ENCODE data around the gene MTMR10.

MTMR10 gene

DNA sequence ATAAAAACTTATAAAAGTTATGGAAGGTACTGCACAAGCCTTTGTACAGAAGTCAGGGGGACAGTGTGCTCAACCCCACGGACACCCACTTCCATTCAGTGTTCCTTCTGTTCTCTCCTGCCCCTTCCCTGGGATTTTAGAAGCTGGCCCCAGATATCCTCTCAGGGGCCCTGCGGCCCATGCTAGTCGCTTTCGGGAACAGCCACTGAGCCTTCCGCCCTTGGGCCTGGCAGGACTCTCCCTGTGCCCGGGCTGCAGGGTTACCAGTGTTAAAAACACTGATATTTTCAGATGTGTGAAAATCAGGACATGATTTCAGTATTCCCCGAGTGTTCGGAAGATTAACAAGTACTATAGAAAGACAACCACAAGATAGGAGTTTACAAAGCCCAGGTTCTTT, 65.3 kb downstream of the MTMR10 start:
- no peak overlapping the region for H3K4me3 ChIP-seq (ENCODE audit: low read length)
- no peak for TF ChIP-seq ZNF274 (IDR thresholded peaks at IDR 0.05; ENCODE audit: low read depth, low read length)

DNA sequence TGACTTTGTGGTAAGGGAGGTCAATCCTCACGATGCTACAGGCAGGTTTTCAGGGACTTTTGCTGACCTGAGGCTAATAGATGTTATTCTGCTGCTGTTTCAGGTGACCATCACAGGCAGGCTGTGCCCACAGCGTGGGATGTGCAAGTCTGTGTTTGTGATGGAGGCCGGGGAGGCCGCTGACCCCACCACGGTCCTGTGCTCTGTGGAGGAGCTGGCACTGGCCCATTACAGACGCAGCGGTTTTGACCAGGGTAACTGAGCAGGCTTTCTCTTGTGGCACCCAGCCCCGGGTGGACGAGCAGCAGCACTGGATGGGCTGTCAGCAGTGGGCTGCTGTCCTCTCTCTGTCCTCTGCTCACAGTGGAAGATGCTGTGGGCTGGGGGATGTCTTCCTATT, 65.7 kb downstream of the MTMR10 start:
- no peak overlapping the region for H3K4me3 ChIP-seq (ENCODE audit: low read length)
- no peak for TF ChIP-seq ZNF274 (IDR thresholded peaks at IDR 0.05; ENCODE audit: low read depth, low read length)

DNA sequence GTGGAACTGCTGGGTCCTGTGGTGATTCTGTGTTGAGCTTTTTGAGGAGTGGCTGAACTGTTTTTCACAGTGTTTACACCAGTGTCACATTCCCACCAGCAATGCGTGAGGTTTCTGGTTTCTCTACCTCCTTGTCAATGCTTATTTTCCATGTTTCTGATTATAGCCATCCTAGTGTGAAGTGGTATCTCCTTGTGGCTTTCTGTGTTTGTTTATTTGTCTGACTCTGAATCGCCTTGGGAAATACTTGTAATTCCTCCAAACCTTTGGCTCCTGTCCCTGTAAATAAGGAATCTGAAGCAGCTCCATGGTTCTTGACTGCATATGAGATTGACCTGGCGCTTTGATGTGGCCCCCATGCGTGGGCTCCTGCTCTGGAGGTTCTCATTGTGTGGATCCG, 67.1 kb downstream of the MTMR10 start:
- H3K4me3 ChIP-seq (ENCODE audit: low read length) = no peak overlapping the region
- TF ChIP-seq ZNF274 (IDR thresholded peaks at IDR 0.05; ENCODE audit: low read depth, low read length) = no peak

DNA sequence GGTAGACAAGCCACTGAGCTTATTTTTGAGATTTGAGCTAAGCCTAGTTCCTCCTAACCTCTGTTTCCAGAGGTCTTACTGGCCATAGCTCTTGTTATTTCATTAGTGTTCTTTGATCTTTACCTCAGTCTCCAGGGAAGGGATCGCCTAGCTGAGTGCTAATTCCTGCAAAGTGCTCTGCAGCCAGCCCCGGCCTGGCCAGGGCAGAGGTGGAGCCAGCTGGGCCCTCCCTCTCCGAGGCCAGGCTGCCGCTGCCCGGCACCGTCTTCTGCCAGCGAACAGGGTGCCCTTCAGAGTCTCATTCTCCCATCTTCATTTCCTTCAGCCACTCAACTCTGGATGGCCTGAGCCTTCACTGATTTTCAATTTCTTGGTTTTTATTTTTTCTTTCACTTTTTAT, 68.0 kb downstream of the MTMR10 start:
- TF ChIP-seq ZNF274 (IDR thresholded peaks at IDR 0.05; ENCODE audit: low read depth, low read length) = no peak
- no peak overlapping the region for H3K4me3 ChIP-seq (ENCODE audit: low read length)

DNA sequence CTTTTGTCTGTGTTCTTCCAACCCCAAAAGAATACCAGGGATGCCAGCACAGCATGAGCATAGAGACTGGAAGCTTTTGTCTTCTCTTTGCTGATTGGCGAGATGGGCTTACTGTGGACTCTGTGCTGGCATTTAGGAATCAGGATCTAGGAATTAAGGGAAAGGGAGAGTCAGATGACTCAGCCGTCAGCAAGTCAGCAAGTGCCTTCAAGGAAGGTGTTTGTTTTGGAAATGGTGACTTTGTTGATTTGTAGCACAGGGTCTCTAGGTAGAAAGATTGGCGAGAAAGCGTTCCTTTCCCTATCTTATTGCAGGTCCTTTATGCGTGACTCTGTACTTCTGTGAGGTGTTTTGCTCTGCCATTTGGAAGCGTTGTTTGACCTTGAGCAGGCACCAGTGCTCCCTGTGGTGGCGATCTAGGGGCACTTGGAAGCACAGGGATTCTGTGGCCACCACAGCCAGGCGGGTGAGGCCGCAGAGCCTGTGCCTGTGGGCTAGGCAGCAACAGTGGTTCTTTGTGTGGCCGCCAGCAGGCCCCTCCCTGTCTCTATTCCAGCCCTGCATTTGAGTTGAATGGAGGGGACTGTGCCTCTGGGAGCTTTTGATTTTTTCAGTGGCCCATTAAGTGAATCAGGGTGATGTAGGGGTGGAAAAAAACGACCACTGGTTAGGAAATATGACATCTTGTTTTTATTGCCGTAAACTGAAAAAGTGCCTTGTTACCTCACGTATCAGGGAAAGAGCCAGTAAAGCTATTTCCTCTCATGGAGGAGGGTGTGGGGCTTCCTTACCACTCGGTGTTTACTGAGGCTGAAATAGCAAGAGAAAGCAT, 68.7 kb downstream of the MTMR10 start:
- H3K4me3 ChIP-seq (ENCODE audit: low read length) = no peak overlapping the region
- no peak for TF ChIP-seq ZNF274 (IDR thresholded peaks at IDR 0.05; ENCODE audit: low read depth, low read length)

DNA sequence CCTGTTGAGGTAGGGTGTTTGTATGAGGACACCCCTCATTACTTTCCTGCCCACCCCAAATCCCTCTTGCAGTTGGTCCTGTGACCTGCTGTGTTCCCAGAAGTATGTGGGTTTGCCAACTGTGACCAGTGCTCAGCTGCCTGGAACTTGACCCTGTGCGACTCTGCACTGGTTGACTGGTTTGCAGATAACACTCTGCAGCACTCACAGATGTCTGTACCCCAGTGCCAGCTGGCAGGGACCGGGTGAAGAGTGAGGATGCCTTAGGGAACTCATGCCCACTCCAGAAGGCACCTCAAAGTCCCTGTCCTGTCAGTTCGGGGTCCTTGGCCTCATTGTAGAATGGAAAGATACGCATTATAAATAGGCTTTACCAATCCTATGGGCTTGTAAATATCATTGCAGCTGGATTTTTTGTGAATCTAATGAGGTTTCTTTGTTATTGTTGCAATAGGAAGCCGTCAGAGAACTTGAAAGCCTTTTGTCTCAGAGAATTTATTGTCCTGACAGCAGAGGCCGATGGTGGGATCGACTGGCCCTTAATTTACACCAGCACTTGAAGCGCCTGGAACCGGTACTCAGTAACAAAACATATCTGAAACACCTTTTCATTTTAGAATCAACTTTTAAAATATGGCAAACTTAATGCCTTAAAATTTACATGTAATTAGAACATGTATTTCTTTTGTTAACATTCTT, 69.5 kb downstream of the MTMR10 start:
- no peak for TF ChIP-seq ZNF274 (IDR thresholded peaks at IDR 0.05; ENCODE audit: low read depth, low read length)
- H3K4me3 ChIP-seq (ENCODE audit: low read length) = no peak overlapping the region

DNA sequence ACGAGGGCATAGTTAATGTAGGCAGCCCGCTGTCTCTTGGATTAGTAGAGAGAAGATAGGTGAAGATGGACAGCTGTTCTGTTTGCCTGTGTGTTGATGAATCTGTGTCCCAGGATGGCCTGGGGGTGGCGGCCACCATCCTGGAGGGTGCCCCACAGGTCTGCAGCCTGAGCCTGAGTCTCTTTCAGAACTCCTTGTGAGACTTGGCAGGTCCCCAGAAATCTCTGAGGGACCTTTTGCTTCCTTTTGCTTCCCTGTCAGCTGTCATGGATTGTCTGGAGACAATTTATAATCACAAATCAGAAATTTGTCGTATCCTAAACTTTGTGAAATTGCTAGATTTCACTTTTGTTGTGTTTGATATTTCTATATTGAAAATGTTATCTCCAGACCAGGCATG, 70.3 kb downstream of the MTMR10 start:
- H3K4me3 ChIP-seq (ENCODE audit: low read length) = no peak overlapping the region
- no peak for TF ChIP-seq ZNF274 (IDR thresholded peaks at IDR 0.05; ENCODE audit: low read depth, low read length)

DNA sequence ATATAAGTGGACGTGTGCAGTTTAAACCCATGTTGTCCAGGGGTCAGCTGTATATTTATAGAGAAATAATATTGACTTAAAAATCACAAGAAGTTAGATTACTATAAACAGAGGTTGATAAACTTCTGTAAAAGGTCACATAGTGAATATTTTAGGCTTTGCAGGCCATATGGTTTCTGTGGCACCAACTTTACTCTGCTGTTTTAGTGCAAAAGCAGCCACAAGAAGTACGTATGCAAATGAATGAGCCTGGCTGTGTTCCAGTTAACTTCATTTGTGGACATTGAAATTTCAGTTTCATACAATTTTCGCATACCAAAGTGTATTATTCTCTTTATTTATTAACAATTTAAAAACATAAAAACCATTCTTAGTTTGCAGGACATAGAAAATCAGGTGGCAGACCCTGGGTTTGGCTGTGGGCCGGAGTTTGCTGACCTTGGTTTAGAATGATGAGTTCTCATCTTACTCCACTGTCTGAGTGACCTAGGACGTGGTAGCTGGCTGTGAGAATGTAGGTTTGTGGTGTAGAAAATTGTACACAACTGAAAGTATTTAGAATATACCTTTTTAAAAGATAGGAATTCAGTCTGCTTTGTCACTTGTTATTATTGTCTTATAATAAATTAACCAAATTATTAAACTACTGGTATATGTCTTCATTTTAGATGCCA, 71.4 kb downstream of the MTMR10 start:
- no peak for TF ChIP-seq ZNF274 (IDR thresholded peaks at IDR 0.05; ENCODE audit: low read depth, low read length)
- H3K4me3 ChIP-seq (ENCODE audit: low read length) = no peak overlapping the region; the same call in 1 of the 2 replicates

DNA sequence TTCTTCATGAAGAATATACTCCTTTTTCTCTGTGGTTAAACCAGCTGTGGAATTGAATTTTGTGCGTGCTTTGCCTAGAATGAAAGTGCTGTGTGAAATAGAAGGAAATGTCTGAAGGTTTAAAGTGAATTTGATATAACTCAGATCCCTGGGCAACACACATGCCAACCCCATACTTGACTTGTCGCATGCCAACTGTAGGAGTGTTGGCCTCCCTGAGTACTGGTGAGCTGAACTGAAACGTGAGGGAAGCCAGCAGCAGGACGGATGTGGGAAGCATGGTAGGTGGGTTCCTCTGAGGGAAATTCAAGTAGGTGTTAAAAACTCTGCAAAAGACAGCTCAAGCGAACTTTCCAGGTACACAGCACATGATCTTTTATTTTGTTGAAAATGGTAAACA, 73.1 kb downstream of the MTMR10 start:
- no peak for TF ChIP-seq ZNF274 (IDR thresholded peaks at IDR 0.05; ENCODE audit: low read depth, low read length)

DNA sequence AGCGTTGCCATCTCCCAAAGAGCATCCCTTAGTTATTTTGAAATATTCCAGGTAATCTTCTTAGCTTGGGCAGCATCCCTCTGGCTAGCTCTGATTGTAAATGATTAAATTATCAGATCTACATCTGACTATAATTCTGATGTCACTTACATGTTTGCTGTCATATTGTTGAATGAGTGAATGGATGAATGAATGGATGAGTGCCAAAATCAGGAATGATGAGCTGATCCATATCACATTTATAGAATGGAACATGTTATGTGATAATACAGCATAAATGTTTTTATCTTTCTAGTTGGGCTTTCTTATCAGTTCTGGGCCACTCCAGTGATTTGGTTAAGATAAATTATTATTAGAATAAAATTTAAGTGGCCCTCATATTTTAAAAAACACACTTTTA, 73.8 kb downstream of the MTMR10 start:
- no peak for TF ChIP-seq ZNF274 (IDR thresholded peaks at IDR 0.05; ENCODE audit: low read depth, low read length)
- no peak overlapping the region for H3K4me3 ChIP-seq (ENCODE audit: low read length)

More for the DNA sequence above, 73.1 kb downstream of the MTMR10 start:
- H3K4me3 ChIP-seq (ENCODE audit: low read length) = no peak overlapping the region

DNA sequence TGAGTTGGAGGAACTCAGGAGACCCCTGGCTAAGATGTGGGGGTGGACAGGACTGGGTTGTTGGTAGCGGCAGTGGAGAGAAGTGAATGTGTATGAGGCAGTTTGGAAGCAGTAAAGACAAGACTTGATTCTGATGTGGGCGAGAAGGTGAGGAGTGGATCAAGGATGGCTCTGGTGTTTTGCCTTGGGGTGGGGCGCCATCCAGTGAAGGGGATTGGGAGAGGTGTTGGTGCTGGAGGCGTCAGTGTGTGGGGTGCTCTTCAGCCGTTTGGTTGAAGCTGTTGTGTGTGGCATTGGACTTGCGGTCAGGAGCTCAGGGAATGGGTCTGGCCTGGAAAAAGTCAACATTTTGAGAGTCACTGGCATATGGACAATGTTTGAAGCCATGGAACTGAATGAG, 74.4 kb downstream of the MTMR10 start:
- TF ChIP-seq ZNF274 (IDR thresholded peaks at IDR 0.05; ENCODE audit: low read depth, low read length) = no peak
- H3K4me3 ChIP-seq (ENCODE audit: low read length) = no peak overlapping the region

DNA sequence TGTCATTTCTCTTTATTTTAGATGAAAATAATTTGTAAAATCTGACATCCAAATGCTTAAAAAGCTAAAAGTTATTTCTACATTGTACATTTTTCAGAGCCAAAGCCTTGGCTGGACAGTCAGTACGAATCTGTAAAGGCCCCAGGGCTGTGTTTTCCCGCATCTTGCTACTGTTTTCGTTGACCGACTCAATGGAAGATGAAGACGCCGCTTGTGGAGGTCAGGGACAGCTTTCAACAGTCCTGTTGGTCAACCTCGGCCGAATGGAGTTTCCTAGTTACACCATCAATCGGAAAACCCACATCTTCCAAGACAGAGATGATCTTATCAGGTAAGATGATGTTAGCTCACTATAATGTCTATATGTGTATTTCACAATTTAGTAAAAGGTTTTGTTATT, 77.7 kb downstream of the MTMR10 start:
- no peak overlapping the region for H3K4me3 ChIP-seq (ENCODE audit: low read length)
- no peak for TF ChIP-seq ZNF274 (IDR thresholded peaks at IDR 0.05; ENCODE audit: low read depth, low read length)

DNA sequence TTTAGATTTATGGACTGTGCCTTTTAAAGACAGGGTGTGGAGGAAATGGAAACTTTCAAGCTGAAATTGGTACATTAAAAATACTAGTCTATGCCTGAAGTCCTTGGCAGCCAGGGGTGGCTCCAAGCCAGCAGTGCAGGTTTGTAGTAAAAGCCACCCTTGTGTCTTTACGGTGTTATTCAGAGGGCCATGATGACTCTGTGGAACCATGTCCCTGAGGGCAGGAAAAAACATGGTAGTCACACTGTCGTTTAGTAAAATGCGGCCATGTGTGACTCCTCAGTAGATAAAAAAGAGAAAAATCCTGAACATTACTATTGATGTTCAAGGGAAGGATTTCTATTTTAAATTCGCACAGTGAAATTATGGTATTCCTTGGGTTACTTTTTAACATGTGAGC, 85.1 kb downstream of the MTMR10 start:
- no peak for TF ChIP-seq ZNF274 (IDR thresholded peaks at IDR 0.05; ENCODE audit: low read depth, low read length)
- H3K4me3 ChIP-seq (ENCODE audit: low read length) = no peak overlapping the region

DNA sequence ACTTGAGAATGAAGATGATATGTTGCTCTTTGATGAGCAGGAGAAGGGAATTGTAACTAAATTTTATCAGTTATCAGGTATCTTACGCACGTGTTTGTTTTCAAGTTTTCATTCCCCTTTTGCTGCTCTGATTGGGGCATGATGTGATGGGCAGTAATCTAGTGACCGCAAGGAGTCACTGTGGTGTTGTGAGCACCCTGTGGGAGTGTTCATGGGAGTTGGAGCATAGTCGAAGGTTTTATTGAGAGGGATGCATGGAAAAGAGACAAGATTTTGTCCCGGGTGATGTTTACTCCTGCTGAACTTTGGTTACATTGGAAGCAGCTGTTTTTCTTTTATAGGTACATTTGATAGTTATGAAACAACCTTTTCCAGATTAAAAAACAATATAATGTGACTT, 85.6 kb downstream of the MTMR10 start:
- H3K4me3 ChIP-seq (ENCODE audit: low read length) = no peak overlapping the region
- TF ChIP-seq ZNF274 (IDR thresholded peaks at IDR 0.05; ENCODE audit: low read depth, low read length) = no peak

DNA sequence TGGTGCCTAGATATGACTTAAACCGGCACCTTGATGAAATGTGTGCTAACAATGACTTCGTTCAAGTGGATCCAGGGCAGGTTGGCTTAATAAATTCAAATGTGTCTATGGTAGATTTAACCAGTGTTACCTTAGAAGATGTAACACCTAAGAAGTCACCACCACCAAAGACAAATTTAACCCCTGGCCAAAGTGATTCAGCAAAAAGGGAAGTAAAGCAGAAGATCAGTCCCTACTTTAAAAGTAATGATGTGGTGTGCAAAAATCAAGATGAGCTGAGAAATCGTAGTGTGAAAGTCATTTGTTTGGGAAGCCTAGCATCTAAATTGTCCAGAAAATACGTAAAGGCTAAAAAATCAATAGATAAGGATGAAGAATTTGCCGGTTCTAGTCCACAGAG, 86.6 kb downstream of the MTMR10 start:
- H3K4me3 ChIP-seq (ENCODE audit: low read length) = peak overlapping the region; percentile 84; the same call in 1 of the 2 replicates

More for the DNA sequence above, 86.6 kb downstream of the MTMR10 start:
- TF ChIP-seq ZNF274 (IDR thresholded peaks at IDR 0.05; ENCODE audit: low read depth, low read length) = no peak
